Amygdala (tissue), 56 donors: Measurements from ENCODE around the gene DDX54.

ENCODE experiments used
- DNase-seq, 56 donors: peaks; one replicate each; lab custom pipeline; 2025; lab: John Stamatoyannopoulos, UW

Gene DDX54, protein sequence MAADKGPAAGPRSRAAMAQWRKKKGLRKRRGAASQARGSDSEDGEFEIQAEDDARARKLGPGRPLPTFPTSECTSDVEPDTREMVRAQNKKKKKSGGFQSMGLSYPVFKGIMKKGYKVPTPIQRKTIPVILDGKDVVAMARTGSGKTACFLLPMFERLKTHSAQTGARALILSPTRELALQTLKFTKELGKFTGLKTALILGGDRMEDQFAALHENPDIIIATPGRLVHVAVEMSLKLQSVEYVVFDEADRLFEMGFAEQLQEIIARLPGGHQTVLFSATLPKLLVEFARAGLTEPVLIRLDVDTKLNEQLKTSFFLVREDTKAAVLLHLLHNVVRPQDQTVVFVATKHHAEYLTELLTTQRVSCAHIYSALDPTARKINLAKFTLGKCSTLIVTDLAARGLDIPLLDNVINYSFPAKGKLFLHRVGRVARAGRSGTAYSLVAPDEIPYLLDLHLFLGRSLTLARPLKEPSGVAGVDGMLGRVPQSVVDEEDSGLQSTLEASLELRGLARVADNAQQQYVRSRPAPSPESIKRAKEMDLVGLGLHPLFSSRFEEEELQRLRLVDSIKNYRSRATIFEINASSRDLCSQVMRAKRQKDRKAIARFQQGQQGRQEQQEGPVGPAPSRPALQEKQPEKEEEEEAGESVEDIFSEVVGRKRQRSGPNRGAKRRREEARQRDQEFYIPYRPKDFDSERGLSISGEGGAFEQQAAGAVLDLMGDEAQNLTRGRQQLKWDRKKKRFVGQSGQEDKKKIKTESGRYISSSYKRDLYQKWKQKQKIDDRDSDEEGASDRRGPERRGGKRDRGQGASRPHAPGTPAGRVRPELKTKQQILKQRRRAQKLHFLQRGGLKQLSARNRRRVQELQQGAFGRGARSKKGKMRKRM

DNA sequence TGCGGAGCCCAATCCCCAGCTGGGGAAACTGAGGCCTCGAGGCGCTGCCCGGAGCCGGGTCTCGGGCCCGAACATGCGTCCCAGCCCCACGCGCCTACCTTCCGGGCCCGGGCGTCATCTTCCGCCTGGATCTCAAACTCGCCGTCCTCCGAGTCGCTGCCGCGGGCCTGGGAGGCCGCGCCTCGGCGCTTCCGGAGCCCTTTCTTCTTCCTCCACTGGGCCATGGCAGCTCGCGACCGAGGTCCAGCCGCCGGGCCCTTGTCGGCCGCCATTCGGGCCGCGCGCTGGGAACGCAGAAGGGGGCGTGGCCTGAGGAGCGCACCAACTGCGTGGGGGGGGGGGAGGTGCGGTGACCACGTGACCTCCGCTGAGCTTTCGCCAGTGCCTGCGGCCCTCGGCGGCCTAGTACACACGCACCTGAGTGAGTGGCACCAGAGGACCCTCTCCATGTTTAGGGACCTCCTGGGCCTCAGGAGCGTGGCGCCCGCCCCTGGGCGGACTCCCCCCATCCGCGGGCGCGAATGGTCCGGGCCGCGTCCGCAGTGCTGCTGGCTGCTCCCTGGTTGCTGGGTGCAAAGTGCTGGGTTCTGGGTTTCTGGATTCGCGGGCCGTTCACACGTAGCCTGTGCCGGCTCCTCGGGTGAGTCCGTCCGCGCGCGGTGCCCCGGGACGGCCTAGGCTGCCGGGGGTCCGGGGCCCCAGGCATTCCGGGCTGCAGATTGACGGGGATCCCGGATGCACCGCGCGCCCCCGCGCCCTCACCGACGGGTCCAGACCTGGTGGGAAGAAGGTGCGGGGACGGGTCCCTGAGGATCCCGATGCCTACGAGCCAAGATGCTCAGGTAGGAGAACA lies at the start of gene DDX54, which contains the start of gene RITA1:
DDX54 (minus strand) TSS at position 299 of the 853 bp plus-strand sequence; CDS start at position 272, 27 bp downstream.
RITA1 (plus strand) TSS at position 542 of the 853 bp plus-strand sequence. CDS start 1,026 bp downstream, outside the sequence.
- DNase-seq = peak in 54 of 56 donors; percentile 26 to 90 (median 76)

DNA sequence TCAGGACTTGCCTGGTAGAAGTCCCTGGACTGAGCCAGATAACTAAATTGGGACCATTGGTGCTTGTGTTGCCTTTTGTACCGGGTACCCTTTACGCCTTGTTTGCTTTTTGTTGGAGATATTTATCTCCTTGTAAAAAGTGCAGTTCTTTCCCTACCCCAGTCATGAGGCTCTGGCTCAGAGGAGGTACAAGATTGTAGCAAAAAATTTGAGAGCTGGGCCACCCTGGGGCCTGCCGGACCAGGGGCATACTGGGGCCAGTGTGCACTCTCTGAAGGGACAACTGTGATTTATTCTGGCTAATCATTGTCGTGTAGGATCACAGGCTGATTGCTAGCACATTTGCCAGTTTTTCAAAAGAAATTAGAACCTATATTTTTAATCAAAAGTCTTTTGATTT lies 49.2 kb upstream of the DDX54 start:
- DNase-seq = no peak

DNA sequence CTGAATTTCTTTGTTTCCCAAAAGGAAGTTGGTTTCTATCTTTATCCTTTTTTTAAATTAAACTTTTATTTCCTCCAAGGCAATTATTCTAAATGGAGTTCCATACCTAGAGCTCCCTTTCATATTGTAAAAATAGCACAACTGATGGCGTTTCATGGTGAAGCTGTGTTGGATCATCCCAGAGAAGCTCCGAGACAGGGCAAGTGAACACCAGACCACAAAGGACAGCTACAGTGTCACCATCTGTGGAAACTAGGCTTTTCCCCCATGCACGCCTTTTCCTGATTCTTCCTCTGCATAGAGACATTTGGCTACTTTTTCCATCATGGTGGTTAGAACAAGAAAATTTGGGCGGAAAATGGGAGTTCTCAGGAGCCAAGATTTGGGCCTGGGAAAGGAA lies 48.7 kb upstream of the DDX54 start:
- no peak for DNase-seq

DNA sequence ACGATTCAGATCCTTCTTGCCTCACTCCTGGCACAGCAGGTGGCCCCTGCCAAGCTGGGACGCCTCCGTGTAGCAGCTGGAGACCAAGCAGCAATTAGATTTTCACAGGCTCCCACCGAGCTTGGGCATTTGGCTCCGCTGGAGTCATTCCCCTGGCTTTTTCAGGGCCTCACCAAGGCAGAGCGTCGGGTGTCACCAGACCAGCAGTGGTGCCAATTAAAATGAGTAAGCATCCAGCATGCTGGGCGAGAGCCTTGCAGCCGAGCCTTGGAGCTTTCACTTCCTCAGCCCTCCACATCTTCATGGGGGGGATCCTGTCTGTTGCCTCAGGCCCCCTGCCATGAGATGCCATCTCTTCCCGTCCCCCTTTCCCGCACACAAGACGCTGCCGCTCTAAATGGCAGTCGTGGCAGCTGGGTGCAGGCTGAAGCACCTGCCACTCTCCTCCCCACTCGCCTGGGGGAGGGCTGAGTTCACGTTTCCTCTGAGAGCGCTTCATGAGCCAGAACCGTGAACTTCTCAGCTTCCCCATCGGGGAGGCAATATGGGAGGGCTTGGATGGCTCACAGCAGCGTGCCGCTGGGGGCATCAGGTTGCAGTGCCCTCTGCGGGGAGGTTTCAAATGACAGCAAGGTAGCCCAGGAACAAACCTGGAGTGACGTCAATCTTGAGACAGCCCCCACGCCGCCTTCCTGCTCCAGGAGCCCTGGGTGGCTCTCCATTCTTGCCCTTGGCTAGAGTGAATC lies 47.7 kb upstream of the DDX54 start:
- DNase-seq = peak in 42 of 56 donors; percentile 16 to 81 (median 58)

DNA sequence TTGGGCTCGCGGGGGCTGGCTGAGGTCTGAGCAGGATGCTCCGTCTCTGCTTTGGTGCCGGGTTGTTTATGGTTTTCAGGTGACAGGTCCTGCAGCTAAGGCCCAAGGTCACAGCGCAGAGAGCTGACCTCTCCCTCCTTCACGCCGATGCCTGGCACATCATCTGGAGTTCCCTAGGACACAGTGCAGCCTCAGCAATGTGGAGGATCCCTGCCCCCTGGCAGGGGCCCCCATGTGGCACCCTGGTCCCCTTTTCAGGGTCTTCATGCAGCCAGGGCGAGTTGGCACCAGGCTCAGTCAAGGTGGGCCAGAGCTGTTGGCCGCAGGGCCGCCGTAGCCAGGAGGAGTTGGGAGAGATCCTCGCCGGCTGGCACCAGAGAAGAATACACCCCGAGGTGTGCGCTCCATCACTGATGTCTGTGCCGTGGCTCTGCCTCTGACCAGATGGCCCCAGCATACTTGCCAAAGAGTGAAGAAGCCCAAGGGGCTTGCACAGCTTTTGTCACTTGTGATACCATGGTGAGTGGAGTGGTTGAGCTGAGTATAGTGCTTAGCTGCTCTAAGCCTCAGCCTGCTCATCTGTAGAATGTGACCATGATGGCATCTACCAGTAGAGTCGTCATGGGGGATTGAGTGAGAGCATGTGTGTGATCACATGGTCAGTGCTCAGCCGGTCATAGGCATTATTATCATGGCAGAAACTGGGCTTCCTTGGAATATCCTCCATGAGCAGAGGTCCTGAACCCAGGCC lies 47.0 kb upstream of the DDX54 start:
- no peak for DNase-seq

DNA sequence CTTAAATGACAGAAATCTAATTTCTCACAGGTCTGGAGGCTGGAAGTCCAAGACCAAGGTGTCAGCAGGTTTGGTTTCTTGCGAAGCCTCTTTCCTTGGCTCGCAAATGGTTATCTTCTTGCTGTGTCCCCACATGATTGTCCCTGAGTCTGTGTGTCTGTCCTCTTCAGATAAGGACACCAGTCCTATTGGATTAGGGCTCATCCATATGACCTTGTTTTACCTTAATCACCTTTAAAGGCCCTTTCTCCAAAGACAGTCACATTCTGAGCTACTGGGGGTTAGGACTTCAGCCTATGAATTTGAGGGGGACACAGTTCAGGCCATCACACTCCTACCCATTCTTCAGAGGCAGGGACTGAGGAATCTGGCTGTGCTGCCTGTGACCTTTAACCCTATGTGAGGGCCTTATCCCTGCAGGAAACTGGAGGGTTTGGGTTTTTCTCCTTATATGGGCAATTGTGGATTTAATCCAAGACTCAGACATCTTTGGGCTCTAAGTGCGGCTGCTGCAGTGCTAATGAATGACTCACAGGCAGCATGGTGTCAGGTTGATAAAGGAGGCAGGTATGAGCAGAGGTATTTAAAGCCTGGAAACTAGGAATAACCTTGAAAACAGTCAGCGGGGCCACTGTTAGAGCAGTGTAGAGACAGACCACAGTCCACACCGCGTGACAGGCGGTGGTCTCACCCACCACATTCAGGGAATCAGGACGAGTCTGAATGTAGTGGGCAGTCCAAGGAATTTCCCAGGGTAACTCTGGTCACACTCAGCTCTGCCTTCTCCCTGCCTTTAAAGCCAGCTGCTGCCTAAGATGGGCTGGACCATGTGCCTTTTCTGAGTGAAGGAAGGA lies 46.2 kb upstream of the DDX54 start:
- peak in 1 of 56 donors; percentile 17 for DNase-seq

DNA sequence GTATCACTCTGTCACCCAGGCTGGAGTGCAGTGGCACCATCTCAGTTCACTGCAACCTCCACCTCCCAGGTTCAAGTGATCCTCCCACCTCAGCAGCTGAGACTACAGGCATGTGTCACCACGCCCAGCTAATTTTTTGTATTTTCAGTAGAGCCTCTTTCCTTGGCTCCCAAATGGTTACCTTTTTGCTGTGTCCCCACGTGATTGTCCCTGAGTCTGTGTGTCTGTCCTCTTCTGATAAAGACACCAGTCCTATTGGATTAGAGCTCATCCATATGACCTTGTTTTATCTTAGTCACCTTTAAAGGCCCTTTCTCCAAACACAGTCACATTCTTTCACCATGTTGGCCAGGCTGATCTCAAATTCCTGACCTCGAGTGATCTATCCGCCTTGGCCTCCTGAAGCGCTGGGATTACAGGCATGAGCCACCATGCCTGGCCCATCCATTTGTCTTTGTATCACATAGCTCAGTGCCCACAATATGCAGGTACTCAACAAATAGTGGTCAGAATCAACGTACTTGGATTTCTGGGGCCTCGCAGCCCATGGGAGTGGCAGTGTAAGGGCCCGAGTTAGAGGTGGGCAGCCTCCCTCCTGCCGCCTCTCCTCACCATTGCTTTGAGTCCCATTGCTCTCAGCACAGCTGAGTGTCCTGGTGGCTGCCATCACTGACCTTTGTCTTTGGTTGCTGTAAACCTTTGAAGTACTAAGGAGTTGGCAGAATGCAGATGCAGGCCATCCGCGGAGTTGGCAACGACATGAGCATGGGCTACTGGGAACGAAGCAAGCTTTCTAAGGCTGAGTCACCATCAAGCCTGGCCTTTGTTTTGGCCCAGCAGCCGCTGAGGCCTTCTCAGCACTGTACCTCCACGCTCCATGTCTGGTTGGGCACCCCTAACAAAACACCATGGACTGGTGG lies 45.3 kb upstream of the DDX54 start:
- DNase-seq = peak in 1 of 56 donors; percentile 48

DNA sequence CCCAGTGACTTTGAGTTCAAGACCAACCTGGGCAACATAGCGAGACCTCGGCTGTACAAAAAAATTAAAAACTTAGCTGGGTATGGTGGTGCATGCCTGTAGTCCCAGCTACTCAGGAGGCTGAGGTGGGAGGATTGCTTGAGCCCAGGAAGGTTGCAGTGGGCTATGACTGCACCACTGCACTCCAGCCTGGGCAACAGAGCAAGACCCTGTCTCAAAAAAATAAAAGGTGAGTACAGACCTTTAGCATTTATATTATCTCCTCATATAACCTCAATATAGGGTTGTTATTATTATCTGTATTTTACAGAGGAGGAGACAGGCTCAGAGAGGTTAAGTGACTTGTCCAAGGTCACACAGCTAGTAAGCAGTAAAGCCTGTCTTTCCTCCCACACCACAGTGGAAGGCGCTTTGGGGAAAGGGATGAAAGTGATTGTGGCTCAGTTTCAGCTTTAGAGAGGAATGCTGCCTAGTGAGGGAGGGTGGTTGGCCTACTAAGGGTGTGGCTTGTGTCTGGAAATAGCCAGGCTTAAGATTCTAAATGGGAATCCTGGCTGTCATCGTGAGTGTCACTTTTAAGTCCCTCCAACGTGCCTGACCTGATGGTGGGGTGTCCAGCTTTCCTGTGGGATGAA lies 43.2 kb upstream of the DDX54 start:
- no peak for DNase-seq

DNA sequence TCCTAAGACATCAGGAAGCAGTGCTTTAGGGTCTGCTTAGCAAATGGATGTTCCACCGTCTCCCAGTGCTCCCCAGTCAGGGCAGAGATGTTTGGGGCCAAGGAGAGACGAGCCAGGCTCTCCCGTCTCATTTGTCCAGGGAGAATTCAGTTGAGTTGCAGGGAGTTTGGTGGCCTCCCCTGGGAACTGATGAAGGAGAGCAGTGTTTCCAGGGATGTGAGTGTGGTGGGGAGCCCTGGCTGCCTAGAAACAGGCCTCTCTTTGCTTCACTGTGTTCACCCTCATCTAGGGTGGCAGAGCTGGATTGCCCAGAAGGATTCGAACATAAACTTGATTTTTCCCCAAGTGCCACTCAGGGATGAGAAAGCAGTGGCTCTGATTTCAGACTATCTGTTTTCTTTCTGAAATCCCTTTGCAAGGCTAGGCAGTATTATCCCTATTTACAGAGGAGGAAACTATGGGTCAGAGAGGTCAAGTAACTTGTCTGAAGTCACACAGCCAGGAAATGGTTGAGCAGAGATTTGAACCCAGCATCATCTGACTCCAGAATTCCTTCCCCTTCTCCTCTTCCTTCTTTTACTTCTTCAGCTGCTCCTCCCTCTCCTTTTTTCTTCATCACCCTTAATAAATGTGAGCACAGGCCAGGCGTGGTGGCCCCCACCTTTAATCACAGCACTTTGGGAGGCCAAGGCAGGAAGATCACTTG lies 42.6 kb upstream of the DDX54 start:
- no peak for DNase-seq

DNA sequence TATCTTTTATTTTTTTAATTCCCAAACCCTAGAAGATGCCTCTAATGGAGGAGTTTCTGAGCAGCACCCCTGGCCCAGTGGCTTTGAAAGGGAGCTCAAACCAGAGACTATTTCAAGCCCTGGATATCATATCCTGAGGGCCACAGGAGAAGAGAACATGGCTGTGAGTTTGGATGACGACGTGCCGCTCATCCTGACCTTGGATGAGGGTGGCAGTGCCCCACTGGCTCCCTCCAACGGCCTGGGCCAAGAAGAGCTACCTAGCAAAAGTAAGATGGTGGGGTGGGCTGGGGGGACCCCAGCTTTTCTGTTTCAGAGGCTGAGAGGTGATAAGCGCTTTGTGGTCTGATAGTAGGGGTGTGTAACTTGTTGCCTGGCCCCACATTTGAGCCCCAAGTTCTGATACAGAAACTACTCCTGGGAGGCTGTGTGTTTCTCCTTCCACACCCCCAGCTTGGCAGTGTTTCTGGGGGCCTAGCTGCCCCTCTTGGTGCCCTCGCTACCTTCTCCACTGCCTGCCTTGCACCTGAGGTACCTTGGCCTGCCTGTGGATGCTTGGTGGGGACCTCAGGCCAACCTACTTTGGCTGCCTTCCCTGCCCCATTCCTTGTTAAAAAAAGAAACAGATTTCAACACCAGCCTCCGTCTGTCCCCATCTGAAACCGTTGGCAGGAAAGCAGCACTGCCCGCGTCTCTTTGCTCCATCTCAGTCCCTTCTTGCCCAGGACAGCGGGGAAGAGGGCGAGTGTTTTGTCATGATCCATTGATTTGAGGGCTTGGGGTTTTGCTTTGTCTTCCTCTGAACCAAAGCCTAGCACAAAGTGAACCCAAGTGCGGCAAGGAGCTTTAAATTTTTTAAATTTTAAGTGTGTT lies 41.7 kb upstream of the DDX54 start:
- DNase-seq = peak in 11 of 56 donors; percentile 8 to 54 (median 27)

DNA sequence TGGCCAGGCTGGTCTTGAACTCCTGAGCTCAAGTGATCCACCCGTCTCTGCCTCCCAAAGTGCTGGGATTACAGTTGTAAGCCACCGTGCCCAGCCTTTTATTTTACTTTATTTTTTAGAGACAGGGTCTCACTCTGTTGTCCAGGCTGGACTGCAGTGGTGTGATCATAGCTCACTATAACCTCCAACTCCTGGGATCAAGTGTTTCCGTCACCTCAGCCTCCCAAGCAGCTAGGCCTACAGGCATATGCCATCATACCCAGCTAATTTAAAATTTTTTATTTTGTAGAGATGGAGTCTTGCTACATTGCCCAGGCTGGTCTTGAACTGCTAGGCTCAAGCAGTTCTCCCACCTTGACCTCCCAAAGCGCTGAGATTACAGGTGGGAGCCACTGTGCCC lies 39.7 kb upstream of the DDX54 start:
- no peak for DNase-seq

DNA sequence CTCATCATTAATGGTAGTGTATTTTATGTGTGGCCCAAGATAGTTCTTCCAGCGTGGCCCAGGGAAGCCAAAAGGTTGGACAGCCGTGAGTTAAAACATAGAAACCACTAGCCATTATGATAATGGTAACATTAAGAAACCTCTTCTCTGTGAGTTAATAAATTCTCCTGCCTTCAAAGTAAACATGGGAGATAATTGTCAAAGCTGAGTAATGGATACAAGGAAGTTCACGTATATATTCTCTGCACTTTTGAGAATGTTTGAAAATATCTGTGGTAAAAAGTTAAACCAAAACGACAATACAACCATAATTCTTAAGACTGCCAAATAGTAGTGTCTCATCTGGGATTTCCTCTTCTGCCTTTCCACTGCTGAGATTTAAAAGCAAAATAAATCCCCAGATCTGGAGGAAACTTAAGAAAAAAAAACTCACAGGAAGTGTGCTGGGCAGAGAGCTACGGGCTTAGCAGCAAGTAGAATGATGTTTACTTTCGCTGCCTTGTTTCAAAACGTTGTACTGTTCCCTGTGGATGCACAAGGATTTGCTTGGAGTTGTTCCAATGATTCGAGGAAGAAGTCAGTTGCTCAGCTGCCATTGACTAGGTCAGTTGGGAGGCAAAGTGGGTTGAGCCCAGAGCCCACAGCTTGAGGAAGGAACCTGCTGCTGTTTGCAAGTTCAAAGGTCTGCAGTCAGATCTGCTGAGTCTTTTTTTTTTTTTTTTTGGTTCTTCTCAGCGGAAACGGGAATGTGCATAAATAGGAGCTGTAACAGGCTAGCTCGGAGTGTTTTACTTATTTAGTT lies 37.7 kb upstream of the DDX54 start:
- peak in 21 of 56 donors; percentile 15 to 62 (median 34) for DNase-seq

DNA sequence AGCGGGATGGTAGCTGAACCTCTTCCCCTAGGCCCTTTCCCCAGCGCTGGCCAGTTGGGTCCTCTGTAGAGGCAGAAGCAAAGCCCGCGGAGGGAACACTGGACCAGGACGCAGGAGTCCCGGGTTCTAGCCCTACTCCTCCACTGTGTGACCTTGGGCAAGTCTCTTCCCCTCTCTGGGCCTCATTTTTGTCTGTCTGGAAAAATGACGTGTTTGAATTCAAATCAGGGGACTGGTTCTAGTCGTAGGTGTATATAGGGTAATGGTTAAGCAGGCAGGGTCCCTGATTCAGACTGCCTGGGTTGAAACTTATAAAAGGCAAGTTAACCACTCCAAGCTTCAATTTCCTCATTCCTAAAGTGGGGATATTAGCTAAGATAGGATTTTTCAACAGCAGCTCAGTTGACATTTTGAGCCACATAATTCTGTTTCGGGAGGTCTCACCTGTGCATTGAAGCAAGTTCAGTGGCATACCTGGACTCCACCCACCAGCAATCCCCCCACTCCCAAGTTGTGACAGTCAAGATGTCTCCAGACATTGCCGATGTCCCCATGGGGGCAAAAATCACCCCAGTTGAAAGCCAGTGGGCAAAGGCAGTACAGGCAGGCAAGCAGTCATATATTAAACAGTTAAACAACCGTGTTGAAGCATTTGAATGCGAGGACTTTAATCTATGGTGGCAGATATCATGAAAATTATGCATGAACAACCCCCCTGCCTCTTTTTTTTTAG lies 36.9 kb upstream of the DDX54 start:
- DNase-seq = no peak
